Esophagus muscularis mucosa (tissue), 4 donors: ENCODE results near the gene EFR3B. TPM values are rescaled to one million over a fixed set of nuclear protein-coding genes. Genes with fewer than 3 reads are reported as not detected.

Experiments used
- DNase-seq: peaks from one replicate; pipeline ENCODE4 v3.0.0-alpha.2; 2017; ENCODE audit errors: extremely low spot score
- H3K27ac ChIP-seq, 4 donors: fragments of 200-600 bp; sonication (generic); replicated peaks in 1 of 4; 1 replicate in 3 of 4; 2 replicates in 1 of 4; pipeline ENCODE4 v1.5.1; 2016 to 2019; ENCODE audit warnings: mild to moderate bottlenecking in 1 of 4
- H3K27me3 ChIP-seq, 4 donors: fragments of 200-600 bp; sonication (generic); one replicate each; pipeline versions ENCODE4 v1.5.1 to v1.6.0; 2016 to 2019
- H3K36me3 ChIP-seq, 4 donors: fragments of 200-600 bp; sonication (generic); one replicate each; pipeline ENCODE4 v1.5.1; 2016 to 2019
- H3K4me1 ChIP-seq, 4 donors: fragments of 200-600 bp; sonication (generic); one replicate each; pipeline ENCODE4 v1.5.1; 2016 to 2019
- H3K4me3 ChIP-seq, 4 donors: fragments of 200-600 bp; sonication (generic); 1 replicate in 2 of 4; 2 replicates in 2 of 4; pipeline ENCODE4 v1.5.1; 2016 to 2019; ENCODE audit warnings: mild to moderate bottlenecking in 4 of 4, moderate library complexity in 1 of 4
- H3K9me3 ChIP-seq, 4 donors: fragments of 200-600 bp; sonication (generic); 1 replicate in 3 of 4; 2 replicates in 1 of 4; pipeline ENCODE4 v1.5.1; 2016 to 2019
- CTCF ChIP-seq, 3 experiments: fragments of 200-600 bp in 2 of 3; fragments of 450-650 bp in 1 of 3; sonication (generic) in 2 of 3; IDR thresholded peaks; one replicate each; pipeline ENCODE4 v1.5.1; 2017 to 2019; ENCODE audit warnings: antibody characterized with exemption in 3 of 3, mild to moderate bottlenecking in 2 of 3, moderate library complexity in 1 of 3
- EP300 ChIP-seq: sonication (generic); formaldehyde crosslinking; IDR thresholded peaks from one replicate; pipeline ENCODE4 v1.6.1; 2017; ENCODE audit warnings: antibody characterized with exemption
- POLR2A ChIP-seq: fragments of 450-650 bp; IDR thresholded peaks from one replicate; pipeline ENCODE4 v1.6.1; 2017; ENCODE audit warnings: antibody characterized with exemption, moderate library complexity, mild to moderate bottlenecking, low read depth
- POLR2AphosphoS5 ChIP-seq, 2 donors: sonication (generic); formaldehyde crosslinking; IDR thresholded peaks; one replicate each; pipeline ENCODE4 v1.6.1; 2017; ENCODE audit warnings: antibody characterized with exemption in 2 of 2
- WGBS: methylation state at CpG from one replicate; pipeline ENCODE4 v1.1.5; 2018; 5-methylcytosine and 5-hydroxymethylcytosine counted together
- intact Hi-C: fragments of 100-400 bp; cut with DNase I; formaldehyde crosslinking; loops from one replicate; pipeline ENCODE4 v1.15.1; 2023
- total RNA-seq, 4 donors: library from RNA; depleted of rRNA; stranded (reverse); fragments of >200 nt; gene quantifications; one replicate each; pipeline versions ENCODE4 v1.1.0 to v1.2.1, GENCODE V29; 2016

Gene EFR3B
- total RNA-seq, 4 donors from 2014 or later, result 0.65 to 2.9 (median 1.00) TPM

GRCh38 chr2:25071966-25072365 lies 30.1 kb downstream of the EFR3B start:
- Histone ChIP-seq H3K27me3 (no peaks in the 10 kb centered on the region), H3K4me3 (no peak overlapping the region), H3K9me3 (no peaks in the 10 kb centered on the region), H3K4me1 (peaks cover 0 to 7% (median 4%) of the 10 kb centered on the region in 4 donors), H3K36me3 (no peaks in the 10 kb centered on the region), H3K27ac (no peak overlapping the region)
- 92% methylated on average over 8 of the region's 8 CpGs for WGBS
- intact Hi-C loops, result no loop called here
- DNase-seq, result no peak
- TF ChIP-seq POLR2A (no peak), POLR2AphosphoS5 (IDR thresholded peaks at IDR 0.05) (no peak)

- TF ChIP-seq CTCF (IDR thresholded peaks at IDR 0.05) (no peak), POLR2AphosphoS5 (IDR thresholded peaks at IDR 0.05) (no peak), EP300 (no peak), POLR2A (no peak)
- peaks cover 0 to 12% (median 9%) of the 10 kb centered on the region in 4 donors for H3K4me1 ChIP-seq
- no peaks in the 10 kb centered on the region for H3K9me3 ChIP-seq
- no peak overlapping the region for H3K27ac ChIP-seq
- no peak for DNase-seq
- WGBS, result 82% methylated on average over 1 of the region's 1 CpG
- intact Hi-C loops, result no loop called here
- no peaks in the 10 kb centered on the region for H3K27me3 ChIP-seq
- no peaks in the 10 kb centered on the region for H3K36me3 ChIP-seq
- no peak overlapping the region for H3K4me3 ChIP-seq
Observed at GRCh38 chr2:25072606-25073005, 30.7 kb downstream of the EFR3B start.

GRCh38 chr2:25073025-25073424 lies 31.1 kb downstream of the EFR3B start:
- whole genome bisulfite sequencing, result 84% methylated on average over 5 of the region's 5 CpGs
- Histone ChIP-seq H3K9me3 (no peaks in the 10 kb centered on the region), H3K4me1 (peaks cover 4 to 15% (median 12%) of the 10 kb centered on the region in 4 donors), H3K36me3 (no peaks in the 10 kb centered on the region), H3K27ac (no peak overlapping the region), H3K4me3 (no peak overlapping the region), H3K27me3 (no peaks in the 10 kb centered on the region)
- intact Hi-C loops, result no loop called here
- TF ChIP-seq CTCF (IDR thresholded peaks at IDR 0.05), result no peak
- no peak for TF ChIP-seq POLR2AphosphoS5 (IDR thresholded peaks at IDR 0.05)
- TF ChIP-seq POLR2A, result no peak
- TF ChIP-seq EP300, result no peak
- no peak for DNase-seq

GRCh38 chr2:25073914-25074313 lies 32.0 kb downstream of the EFR3B start:
- no peaks in the 10 kb centered on the region for H3K36me3 ChIP-seq
- H3K27ac ChIP-seq, result no peak overlapping the region
- H3K4me1 ChIP-seq, result peaks cover 13 to 24% (median 21%) of the 10 kb centered on the region in 4 donors
- no peaks in the 10 kb centered on the region for H3K9me3 ChIP-seq
- no peak for DNase-seq
- WGBS, result 96% methylated on average over 4 of the region's 4 CpGs
- H3K27me3 ChIP-seq, result no peaks in the 10 kb centered on the region
- TF ChIP-seq EP300, result no peak
- TF ChIP-seq POLR2A, result no peak
- TF ChIP-seq CTCF (IDR thresholded peaks at IDR 0.05), result no peak
- TF ChIP-seq POLR2AphosphoS5 (IDR thresholded peaks at IDR 0.05), result no peak
- no peak overlapping the region for H3K4me3 ChIP-seq
- intact Hi-C loops, result no loop called here

GRCh38 chr2:25074826-25075225 lies 33.0 kb downstream of the EFR3B start:
- no peaks in the 10 kb centered on the region for H3K36me3 ChIP-seq
- no peaks in the 10 kb centered on the region for H3K9me3 ChIP-seq
- no peaks in the 10 kb centered on the region for H3K27me3 ChIP-seq
- H3K4me3 ChIP-seq, result no peak overlapping the region
- DNase-seq, result no peak
- intact Hi-C loops, result no loop called here
- no peak overlapping the region for H3K27ac ChIP-seq
- TF ChIP-seq POLR2A, result no peak
- no peak for TF ChIP-seq POLR2AphosphoS5 (IDR thresholded peaks at IDR 0.05)
- 98% methylated on average over 3 of the region's 3 CpGs for WGBS
- peaks cover 16 to 30% (median 25%) of the 10 kb centered on the region in 4 donors for H3K4me1 ChIP-seq

- TF ChIP-seq POLR2AphosphoS5 (IDR thresholded peaks at IDR 0.05) (no peak), EP300 (no peak), POLR2A (no peak), CTCF (IDR thresholded peaks at IDR 0.05) (no peak)
- intact Hi-C loops, result no loop called here
- DNase-seq, result no peak
- H3K9me3 ChIP-seq, result no peaks in the 10 kb centered on the region
- H3K4me1 ChIP-seq, result peaks cover 16 to 32% (median 27%) of the 10 kb centered on the region in 4 donors
- H3K27ac ChIP-seq, result no peak overlapping the region
- H3K27me3 ChIP-seq, result no peaks in the 10 kb centered on the region
- H3K36me3 ChIP-seq, result no peaks in the 10 kb centered on the region
- 54% methylated on average over 5 of the region's 5 CpGs for WGBS
- H3K4me3 ChIP-seq, result no peak overlapping the region
Observed at GRCh38 chr2:25076749-25077148, 34.9 kb downstream of the EFR3B start.
